HG03457 (cell line): ENCODE data around the gene IL24.
"Not testable (repeated sequence)": the region's sequence is repeated elsewhere in the genome, so short reads cannot be mapped to it uniquely, and the experiment has no call there.

Experiments
- ATAC-seq: cut with Tn5 transposase; IDR thresholded peaks from one replicate; pipeline ENCODE4 v1.9.1; 2021; ENCODE audit warnings: moderate number of reproducible peaks; ENCODE audit not compliant: unreplicated experiment

Gene IL24

GRCh38 chr1:206923961-206924557 lies 26.8 kb downstream of the IL24 start:
- ATAC-seq: not testable (repeated sequence)

GRCh38 chr1:206924592-206925105 lies 27.4 kb downstream of the IL24 start:
- ATAC-seq: peak; percentile 3

GRCh38 chr1:206925106-206925736 lies 28.0 kb downstream of the IL24 start:
- peak; percentile 41 for ATAC-seq

- ATAC-seq: no peak
Measured at GRCh38 chr1:206926286-206926685, 29.0 kb downstream of the IL24 start.

GRCh38 chr1:206929524-206929923 lies 32.3 kb downstream of the IL24 start:
- ATAC-seq: no peak

GRCh38 chr1:206930210-206930798 lies 33.1 kb downstream of the IL24 start:
- ATAC-seq: peak; percentile 61

GRCh38 chr1:206931709-206932108 lies 34.5 kb downstream of the IL24 start:
- no peak for ATAC-seq

GRCh38 chr1:206932177-206932576 lies 34.9 kb downstream of the IL24 start:
- no peak for ATAC-seq

- no peak for ATAC-seq
Measured at GRCh38 chr1:206933333-206933945, 36.2 kb downstream of the IL24 start.

GRCh38 chr1:206935491-206936067 lies 38.3 kb downstream of the IL24 start:
- ATAC-seq: no peak

- ATAC-seq: no peak
Measured at GRCh38 chr1:206937425-206937824, 40.2 kb downstream of the IL24 start.

- ATAC-seq: no peak
Measured at GRCh38 chr1:206939131-206939530, 41.9 kb downstream of the IL24 start.

GRCh38 chr1:206939841-206940587 lies 42.8 kb downstream of the IL24 start:
- ATAC-seq: no peak

GRCh38 chr1:206940588-206940936 lies 43.3 kb downstream of the IL24 start:
- no peak for ATAC-seq

- ATAC-seq: no peak
Measured at GRCh38 chr1:206941766-206942418, 44.6 kb downstream of the IL24 start.

GRCh38 chr1:206944703-206945102 lies 47.5 kb downstream of the IL24 start:
- no peak for ATAC-seq

- ATAC-seq: no peak
Measured at GRCh38 chr1:206945779-206946178, 48.5 kb downstream of the IL24 start.

- no peak for ATAC-seq
Measured at GRCh38 chr1:206946261-206946660, 49.0 kb downstream of the IL24 start, which contains the start of gene PIGR. Gene PIGR, minus strand, starts transcription at chr1:206946466. Its CDS starts 5,935 bp downstream, at chr1:206940531.

- no peak for ATAC-seq
Measured at GRCh38 chr1:206947255-206947654, 50.0 kb downstream of the IL24 start.

GRCh38 chr1:206949208-206949607 lies 52.0 kb downstream of the IL24 start:
- ATAC-seq: no peak
